ENCODE data around the gene MED13. TPM values are rescaled to one million over a fixed set of nuclear protein-coding genes. Genes with fewer than 3 reads are reported as not detected.
"Not testable (repeated sequence)": the region's sequence is repeated elsewhere in the genome, so short reads cannot be mapped to it uniquely, and the experiment has no call there.

MED13 gene
- total RNA-seq, 1 donor from 2014 or later: 56.6 TPM

DNA sequence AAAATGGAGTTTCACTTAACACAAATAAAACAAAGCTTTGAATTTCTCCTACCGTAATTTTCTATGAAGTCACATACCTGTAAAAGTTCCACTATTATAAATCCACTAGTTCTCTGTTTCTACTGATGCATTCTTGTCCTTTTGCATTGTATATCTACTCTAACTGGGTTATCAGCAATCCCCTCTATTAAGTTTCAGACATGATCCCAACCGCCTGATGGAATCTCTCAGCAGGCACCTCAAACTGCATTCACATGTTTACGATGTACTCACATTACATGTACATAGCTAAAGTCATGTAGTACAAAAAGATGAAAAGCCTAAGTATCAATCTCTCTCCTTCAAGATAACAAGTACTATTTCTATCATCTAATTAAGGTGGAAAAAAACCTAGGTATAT lies 64.9 kb downstream of the MED13 start:
- Mint-ChIP-seq H3K27ac (no peak overlapping the region), H3K4me3 (no peak overlapping the region)
- TF ChIP-seq, protein P1, sequence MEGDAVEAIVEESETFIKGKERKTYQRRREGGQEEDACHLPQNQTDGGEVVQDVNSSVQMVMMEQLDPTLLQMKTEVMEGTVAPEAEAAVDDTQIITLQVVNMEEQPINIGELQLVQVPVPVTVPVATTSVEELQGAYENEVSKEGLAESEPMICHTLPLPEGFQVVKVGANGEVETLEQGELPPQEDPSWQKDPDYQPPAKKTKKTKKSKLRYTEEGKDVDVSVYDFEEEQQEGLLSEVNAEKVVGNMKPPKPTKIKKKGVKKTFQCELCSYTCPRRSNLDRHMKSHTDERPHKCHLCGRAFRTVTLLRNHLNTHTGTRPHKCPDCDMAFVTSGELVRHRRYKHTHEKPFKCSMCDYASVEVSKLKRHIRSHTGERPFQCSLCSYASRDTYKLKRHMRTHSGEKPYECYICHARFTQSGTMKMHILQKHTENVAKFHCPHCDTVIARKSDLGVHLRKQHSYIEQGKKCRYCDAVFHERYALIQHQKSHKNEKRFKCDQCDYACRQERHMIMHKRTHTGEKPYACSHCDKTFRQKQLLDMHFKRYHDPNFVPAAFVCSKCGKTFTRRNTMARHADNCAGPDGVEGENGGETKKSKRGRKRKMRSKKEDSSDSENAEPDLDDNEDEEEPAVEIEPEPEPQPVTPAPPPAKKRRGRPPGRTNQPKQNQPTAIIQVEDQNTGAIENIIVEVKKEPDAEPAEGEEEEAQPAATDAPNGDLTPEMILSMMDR (conservative IDR thresholded peaks at IDR 0.05): no peak

DNA sequence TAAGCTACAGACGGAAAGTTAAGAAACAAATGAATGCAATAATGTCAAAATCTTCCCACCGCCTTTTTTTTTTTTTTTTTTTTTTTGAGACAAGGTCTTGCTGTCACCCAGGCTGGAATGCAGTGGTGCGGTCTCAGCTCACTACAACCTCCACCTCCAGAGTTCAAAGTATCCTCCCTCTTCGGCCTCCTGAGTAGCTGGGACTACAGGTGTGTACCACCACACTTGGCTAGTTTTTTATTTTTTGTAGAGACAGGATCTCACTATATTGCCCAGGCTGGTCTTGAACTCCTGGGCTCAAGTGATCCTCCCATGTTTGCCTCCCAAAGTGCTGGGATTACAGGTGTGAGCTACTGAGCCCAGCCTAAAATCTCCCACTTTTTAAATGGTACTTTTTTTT lies 66.5 kb downstream of the MED13 start:
- not testable (repeated sequence) for H3K9me3 Mint-ChIP-seq; H3K4me1 Mint-ChIP-seq (ENCODE audit: unreplicated experiment); H3K27me3 Mint-ChIP-seq; DNase-seq (ENCODE audit: extremely low spot score, unreplicated experiment); H3K27ac Mint-ChIP-seq; H3K4me3 Mint-ChIP-seq
- peaks cover 12% of the 10 kb centered on the region for H3K36me3 Mint-ChIP-seq

More for the DNA sequence above, 64.9 kb downstream of the MED13 start:
- H3K9me3 Mint-ChIP-seq: no peaks in the 10 kb centered on the region
- no peak for DNase-seq (ENCODE audit: extremely low spot score, unreplicated experiment)
- peaks cover 5% of the 10 kb centered on the region for H3K4me1 Mint-ChIP-seq (ENCODE audit: unreplicated experiment)
- peaks cover 22% of the 10 kb centered on the region for H3K36me3 Mint-ChIP-seq
- H3K27me3 Mint-ChIP-seq: no peaks in the 10 kb centered on the region

DNA sequence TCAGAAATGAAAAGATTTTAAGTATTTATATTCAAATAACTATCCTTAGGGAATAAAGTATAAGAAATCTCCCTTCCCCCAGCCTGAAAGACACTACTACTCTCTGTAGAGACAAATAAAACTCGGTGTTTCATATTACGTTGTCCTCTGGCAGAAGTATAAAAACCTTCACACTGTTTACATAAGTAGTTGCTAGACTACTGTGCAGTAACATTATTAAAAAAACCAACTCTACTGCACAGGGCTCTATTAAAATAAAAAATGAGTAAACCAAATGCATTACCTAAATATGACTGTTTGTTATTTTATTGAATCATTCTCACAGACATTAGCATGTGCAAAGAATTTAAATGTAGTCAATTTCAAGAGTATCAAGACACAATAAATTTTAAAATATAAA lies 67.4 kb downstream of the MED13 start:
- Mint-ChIP-seq H3K9me3 (no peaks in the 10 kb centered on the region), H3K36me3 (peaks cover 11% of the 10 kb centered on the region), H3K27ac (no peak overlapping the region), H3K4me1 (ENCODE audit: unreplicated experiment) (peaks cover 5% of the 10 kb centered on the region), H3K4me3 (no peak overlapping the region), H3K27me3 (no peaks in the 10 kb centered on the region)
- TF ChIP-seq, protein P1 (conservative IDR thresholded peaks at IDR 0.05): no peak
- DNase-seq (ENCODE audit: extremely low spot score, unreplicated experiment): no peak

DNA sequence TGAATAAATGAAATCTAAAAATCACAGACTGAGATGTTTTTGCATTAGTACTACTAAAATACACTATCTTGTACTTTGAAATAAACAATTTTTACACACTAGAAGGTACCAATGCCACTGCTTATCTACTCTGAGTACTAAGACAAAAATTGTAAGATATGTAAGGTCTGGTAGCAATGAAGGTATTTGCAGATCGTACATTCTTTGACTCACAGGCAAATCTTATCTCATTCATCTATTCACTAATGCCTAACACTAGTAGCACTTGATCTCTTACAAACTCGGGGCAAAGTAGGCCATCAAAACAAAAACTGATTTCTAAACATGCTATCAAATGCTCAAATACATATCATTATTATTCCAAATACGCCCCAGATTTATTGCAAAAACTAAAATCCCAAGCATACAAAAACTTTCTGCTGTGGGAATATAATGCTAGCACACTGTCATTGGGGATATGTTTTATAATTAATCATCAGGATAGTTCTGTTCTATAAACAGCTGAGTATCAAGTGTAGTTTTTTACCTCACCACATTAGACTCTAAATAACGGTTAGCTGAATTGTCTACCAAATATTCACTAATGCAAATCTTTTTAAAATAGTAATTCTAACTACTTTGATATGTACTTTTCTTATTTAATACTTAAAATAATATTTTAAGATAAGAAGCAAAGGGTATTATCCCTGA lies 68.0 kb downstream of the MED13 start:
- TF ChIP-seq, protein P1 (conservative IDR thresholded peaks at IDR 0.05): no peak
- H3K4me1 Mint-ChIP-seq (ENCODE audit: unreplicated experiment): peaks cover 5% of the 10 kb centered on the region
- no peak overlapping the region for H3K4me3 Mint-ChIP-seq
- peaks cover 11% of the 10 kb centered on the region for H3K36me3 Mint-ChIP-seq
- DNase-seq (ENCODE audit: extremely low spot score, unreplicated experiment): no peak
- no peak overlapping the region for H3K27ac Mint-ChIP-seq
- no peaks in the 10 kb centered on the region for H3K27me3 Mint-ChIP-seq
- no peaks in the 10 kb centered on the region for H3K9me3 Mint-ChIP-seq

DNA sequence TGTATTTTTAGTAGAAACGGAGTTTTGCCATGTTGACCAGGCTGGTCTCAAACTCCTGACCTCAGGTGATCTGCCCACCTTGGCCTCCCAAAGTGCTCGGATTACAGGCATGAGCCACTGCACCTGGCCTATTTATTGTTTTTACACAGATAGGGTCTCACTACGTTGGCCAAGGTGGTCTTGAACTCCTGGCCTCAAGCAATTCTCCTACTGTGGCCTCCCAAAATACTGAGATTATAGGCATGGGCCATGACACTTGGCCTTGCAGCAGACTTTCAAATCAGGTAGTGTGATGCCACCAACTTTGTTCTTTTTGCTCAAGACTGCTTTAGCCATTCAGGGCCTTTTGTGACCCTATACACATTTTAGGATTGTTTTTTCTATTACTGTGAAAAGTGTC lies 75.6 kb downstream of the MED13 start:
- H3K4me3 Mint-ChIP-seq: no peak overlapping the region
- peaks cover 8% of the 10 kb centered on the region for H3K36me3 Mint-ChIP-seq
- no peaks in the 10 kb centered on the region for H3K9me3 Mint-ChIP-seq
- no peak for DNase-seq (ENCODE audit: extremely low spot score, unreplicated experiment)
- TF ChIP-seq, protein P1 (conservative IDR thresholded peaks at IDR 0.05): no peak
- no peaks in the 10 kb centered on the region for H3K27me3 Mint-ChIP-seq
- no peaks in the 10 kb centered on the region for H3K4me1 Mint-ChIP-seq (ENCODE audit: unreplicated experiment)
- H3K27ac Mint-ChIP-seq: no peak overlapping the region

DNA sequence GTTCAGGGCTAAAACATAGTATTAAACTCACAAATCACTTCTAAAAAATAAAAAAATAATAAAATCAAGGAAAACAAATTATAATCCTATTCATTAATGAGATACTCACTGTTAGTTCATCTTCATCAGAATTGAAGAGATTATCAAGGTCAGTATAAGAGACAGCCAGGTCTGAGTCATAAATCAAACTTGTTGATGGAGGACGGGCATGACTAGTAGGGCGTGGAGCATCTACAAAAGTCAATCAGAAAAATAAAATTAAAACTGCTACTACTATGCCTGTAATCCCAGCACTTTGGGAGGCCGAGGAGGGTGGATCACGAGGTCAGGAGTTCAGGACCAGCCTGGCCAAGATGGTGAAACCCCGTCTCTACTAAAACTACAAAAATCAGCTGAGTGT lies 78.2 kb downstream of the MED13 start:
- H3K9me3 Mint-ChIP-seq: no peaks in the 10 kb centered on the region

More for the DNA sequence above, 78.2 kb downstream of the MED13 start:
- H3K4me3 Mint-ChIP-seq: no peak overlapping the region
- TF ChIP-seq, protein P1 (conservative IDR thresholded peaks at IDR 0.05): no peak
- H3K27me3 Mint-ChIP-seq: no peaks in the 10 kb centered on the region
- H3K36me3 Mint-ChIP-seq: peaks cover 17% of the 10 kb centered on the region
- DNase-seq (ENCODE audit: extremely low spot score, unreplicated experiment): no peak
- no peaks in the 10 kb centered on the region for H3K4me1 Mint-ChIP-seq (ENCODE audit: unreplicated experiment)
- H3K27ac Mint-ChIP-seq: no peak overlapping the region
